AML-193 (cell line): ENCODE measurements around the gene KIRREL2.

Experiments used
- DNase-seq, 2 experiments: peaks; one replicate each; lab custom pipeline; 2025; lab: John Stamatoyannopoulos, UW

Gene KIRREL2

GRCh38 chr19:35845215-35846037, 11.3 kb upstream of the KIRREL2 start:
- no peak for DNase-seq

DNA sequence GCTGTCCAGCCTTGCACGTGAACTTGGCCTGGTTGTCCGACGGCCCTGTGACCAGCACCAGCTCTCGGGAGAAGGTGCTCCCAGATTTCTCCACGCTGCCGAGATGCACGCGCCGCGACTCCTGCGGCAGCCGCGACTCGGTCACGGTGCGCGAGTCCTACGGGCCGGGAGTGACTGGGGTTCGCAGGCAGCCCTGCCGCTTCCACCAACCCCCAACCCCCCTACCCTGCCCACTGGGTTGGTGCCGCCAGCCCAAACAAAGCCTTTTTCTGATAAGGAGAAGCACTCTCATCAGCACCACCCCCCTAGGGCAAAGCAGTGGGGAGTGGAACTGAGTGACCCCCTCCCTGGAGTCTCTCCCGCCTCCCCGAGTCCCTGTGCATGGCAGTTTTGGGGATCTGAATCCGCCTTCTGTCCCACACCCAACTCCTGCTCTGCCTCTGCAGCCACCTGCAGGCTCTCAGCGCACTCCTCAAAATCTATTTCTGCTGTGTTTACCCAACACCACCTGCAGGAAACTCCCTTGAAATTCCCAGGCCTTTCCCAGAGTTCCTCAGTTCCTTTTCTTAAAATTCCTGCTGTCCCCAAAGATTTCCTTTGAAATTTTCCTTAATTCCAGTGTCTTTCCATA, 10.6 kb upstream of the KIRREL2 start:
- DNase-seq, result no peak

DNA sequence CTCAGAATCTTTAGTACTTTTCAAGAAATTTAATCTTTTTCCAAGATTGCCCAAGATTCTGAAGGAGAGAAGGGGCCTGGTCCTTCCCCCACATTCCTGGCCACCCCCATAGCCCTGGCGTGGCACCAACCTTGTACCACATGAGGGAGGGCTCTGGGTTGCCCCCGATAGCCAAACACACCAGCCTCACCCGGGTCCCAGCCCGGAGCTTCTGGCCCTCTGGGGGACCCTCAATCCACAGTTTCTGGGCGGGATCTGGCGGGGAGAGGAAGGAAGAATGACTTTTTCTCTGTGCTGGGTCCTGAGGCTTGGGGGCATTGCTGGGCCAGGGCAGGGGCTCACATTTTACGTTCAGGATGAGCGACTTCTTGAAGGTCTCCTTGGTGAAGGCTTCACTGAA, 8.8 kb upstream of the KIRREL2 start:
- no peak for DNase-seq

GRCh38 chr19:35848486-35848885, 8.2 kb upstream of the KIRREL2 start:
- DNase-seq, result no peak

DNA sequence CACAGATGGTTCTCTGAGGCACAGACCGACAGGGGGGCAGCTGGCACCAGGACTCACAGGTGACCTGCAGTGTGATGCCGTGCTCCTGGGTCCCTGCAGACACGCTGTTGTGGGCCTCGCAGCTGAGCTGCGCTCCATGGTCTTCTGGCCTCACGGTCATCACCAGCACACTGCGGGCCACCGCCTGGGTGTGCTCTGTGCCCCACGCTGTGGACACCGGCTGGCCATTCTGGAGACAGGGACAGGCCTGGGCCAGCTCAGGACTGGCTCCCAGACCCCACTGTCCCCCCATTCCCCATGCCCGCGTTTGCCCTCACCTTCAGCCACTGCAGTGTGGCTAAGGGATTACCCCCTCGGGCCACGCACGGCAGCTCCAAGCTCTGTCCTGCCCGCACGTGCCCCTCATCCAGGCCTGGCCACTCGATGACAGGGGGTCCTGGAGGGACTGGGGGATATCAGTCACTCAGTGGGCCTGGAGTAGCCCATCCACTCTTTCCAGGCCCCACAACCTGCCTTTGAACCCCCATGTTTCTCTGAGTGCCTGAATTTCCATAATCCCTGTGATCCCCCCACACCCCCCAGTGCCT, 7.7 kb upstream of the KIRREL2 start:
- DNase-seq, result no peak

- DNase-seq, result no peak
Measured at GRCh38 chr19:35851213-35852028, 5.3 kb upstream of the KIRREL2 start.

GRCh38 chr19:35852029-35852780, 4.5 kb upstream of the KIRREL2 start, which contains the start of gene NPHS1:
NPHS1 (minus strand) TSS chr19:35852504; CDS start chr19:35851837, 667 bp downstream.
- DNase-seq, result no peak

DNA sequence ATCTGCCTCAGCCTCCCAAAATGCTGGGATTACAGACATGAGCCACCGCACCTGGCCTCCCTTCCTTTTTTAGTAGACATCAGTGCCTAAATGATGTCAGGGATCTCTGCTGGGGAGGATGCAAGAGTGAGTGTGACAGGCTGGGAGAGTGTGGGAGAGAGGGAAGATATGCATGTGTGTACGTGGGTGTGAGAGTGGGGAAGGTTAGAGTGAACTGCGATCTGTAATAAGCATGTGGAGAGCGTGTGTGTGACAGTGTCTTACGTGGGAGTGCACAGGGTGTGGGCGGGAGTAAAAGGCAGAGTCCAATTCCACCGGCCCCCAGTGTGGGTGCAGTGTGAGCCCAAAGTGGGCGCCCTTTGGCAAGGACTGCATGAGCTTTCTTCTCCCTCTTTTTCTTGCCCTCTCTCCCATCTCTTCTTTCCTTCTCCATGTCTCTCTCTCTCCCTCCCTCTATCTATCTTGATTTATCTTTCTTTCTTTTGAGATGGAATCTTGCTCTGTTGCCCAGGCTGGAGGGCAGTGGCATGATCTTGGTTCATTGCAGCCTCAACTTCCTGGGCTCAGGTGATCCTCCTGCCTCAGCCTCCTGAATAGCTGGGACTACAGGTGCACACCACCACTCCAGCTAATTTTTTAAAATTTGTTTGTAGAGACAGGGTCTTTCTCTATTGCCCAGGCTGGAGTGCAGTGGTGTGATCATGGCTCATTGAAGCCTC, 3.5 kb upstream of the KIRREL2 start:
- no peak for DNase-seq

DNA sequence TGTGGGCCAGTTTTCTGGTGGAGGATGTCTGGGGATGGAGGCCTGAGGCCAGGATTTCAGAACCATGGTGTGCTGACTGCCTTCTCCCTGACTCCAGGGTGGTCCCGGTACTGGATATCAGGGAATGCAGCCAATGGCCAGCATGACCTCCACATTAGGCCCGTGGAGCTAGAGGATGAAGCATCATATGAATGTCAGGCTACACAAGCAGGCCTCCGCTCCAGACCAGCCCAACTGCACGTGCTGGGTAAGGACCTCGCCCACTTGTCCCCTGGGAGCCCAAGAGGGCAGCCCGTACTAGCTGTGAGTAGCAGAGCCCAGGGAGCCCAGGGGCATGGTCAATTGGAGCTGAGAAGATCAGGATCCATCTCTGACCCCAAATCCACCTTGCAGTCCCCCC, 1.6 kb downstream of the KIRREL2 start:
- no peak for DNase-seq

- DNase-seq, result no peak
Measured at GRCh38 chr19:35859414-35859813, 2.7 kb downstream of the KIRREL2 start.

DNA sequence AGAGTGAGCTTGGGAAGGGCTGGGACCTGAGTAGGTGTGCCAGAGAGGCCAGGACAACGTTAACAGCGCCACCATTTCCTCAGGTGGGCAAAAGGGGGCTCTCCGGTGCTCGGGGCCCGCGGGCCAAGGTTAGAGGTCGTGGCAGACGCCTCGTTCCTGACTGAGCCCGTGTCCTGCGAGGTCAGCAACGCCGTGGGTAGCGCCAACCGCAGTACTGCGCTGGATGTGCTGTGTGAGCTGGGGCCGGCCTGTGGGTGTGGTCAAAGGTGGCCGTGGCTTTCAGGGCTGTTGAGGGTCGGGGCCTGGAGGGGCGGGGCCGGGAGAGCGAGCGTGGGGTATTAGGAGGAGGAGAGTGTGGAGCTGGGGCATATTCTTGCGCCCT, 3.7 kb downstream of the KIRREL2 start:
- no peak for DNase-seq

DNA sequence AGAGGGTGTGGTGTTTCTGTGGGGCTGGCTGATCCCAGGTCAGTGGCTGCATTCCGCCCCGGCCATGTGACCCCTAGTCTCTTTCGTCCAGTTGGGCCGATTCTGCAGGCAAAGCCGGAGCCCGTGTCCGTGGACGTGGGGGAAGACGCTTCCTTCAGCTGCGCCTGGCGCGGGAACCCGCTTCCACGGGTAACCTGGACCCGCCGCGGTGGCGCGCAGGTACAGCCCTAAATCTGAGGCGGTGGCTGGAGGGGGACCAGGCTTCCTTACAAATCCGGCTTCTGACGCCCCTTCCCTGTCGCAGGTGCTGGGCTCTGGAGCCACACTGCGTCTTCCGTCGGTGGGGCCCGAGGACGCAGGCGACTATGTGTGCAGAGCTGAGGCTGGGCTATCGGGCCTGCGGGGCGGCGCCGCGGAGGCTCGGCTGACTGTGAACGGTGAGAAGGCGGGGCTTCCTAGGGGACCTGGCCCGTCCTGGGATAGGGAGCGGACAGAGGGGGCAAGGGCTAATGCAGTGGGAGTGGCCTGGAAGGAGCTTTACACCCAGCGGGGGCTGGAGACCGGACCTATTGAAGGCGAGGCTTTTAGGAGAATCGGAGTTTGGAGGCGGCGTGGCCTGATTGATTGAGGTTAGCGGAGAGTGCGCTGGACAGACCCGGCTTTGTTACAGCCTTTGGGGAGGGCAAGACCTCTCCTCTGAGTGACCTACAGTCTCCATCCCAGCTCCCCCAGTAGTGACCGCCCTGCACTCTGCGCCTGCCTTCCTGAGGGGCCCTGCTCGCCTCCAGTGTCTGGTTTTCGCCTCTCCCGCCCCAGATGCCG, 4.3 kb downstream of the KIRREL2 start:
- no peak for DNase-seq

GRCh38 chr19:35861640-35862160, 5.0 kb downstream of the KIRREL2 start:
- no peak for DNase-seq

GRCh38 chr19:35862528-35862927, 5.8 kb downstream of the KIRREL2 start:
- no peak for DNase-seq

- DNase-seq, result no peak
Measured at GRCh38 chr19:35863018-35863417, 6.3 kb downstream of the KIRREL2 start.

DNA sequence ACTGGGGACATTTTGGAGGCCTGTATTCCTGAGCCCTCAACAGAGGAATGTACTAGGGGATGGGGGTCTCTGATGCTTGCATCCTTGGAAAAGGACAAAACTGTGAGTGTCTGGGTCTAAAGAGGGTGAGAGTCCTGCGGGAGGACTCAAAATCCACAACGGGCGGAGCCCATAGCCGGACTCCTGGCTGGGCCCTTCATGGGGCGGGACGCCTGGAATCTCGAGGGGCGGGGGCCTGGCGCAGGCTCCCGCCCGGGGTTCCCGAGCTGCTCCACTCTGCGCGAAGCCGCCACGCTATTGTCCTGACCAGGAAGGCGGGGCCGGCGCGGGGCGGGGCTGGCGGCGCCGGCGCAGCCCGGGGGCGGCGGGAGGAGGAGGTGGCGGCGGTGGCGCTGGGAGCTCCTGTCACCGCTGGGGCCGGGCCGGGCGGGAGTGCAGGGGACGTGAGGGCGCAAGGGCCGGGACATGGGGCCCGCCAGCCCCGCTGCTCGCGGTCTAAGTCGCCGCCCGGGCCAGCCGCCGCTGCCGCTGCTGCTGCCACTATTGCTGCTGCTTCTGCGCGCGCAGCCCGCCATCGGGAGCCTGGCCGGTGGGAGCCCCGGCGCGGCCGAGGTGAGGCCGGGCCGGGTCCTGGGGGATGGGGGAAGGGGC, 11.6 kb downstream of the KIRREL2 start, which contains the start of gene APLP1:
Gene APLP1 (plus strand): TSS at position 403 of the 651 bp plus-strand sequence. CDS start 63 bp downstream, at position 466.
- DNase-seq, result no peak

GRCh38 chr19:35868823-35869326, 12.2 kb downstream of the KIRREL2 start:
- DNase-seq, result no peak

GRCh38 chr19:35869327-35870123, 12.8 kb downstream of the KIRREL2 start:
- DNase-seq, result no peak
